GM21737 (cell line): Measurements from ENCODE around the gene ASB13.

Source experiments
- ATAC-seq: cut with Tn5 transposase; IDR thresholded peaks from one replicate; pipeline ENCODE4 v1.9.1; 2021; ENCODE audit warnings: mild to moderate bottlenecking, moderate library complexity; ENCODE audit not compliant: unreplicated experiment

ASB13 gene

DNA sequence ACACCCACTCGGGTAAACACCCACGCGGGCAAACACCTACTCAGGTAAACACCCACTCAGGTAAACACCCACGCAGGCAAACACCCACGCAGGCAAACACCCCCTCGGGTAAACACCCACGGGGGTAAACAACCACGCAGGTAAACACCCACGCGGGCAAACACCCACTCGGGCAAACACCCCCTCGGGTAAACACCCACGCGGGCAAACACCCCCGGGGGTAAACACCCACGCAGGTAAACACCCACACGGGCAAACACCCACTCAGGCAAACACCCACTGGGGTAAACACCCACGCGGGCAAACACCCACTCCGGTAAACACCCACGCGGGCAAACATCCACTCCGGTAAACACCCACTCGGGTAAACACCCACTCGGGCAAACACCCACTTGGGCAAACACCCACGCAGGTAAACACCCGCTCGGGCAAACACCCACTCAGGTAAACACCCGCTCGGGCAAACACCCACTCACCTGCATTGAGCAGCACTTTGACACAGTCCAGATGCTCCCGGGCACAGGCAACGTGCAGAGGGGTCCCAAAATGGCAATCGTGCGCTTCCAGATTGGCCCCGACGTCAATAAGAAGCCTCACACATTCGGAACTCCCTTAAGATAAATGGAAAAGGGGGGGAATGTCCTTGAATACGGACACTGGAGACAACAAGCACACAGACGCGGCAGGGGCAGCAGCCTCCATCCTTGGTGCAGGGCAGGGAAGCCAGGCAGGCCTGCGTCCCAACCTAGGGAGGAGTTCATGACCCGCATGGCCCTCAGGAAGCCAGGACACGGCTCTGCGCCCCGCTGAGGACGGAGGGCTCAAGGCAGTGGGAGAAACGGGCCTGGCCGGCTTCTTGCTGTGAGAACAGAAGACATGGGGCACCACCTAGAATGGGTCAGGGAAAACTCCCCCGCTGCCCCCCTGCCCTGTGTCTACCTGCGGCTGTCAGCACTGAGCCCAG is 17.6 kb downstream of the ASB13 start:
- ATAC-seq: no peak

DNA sequence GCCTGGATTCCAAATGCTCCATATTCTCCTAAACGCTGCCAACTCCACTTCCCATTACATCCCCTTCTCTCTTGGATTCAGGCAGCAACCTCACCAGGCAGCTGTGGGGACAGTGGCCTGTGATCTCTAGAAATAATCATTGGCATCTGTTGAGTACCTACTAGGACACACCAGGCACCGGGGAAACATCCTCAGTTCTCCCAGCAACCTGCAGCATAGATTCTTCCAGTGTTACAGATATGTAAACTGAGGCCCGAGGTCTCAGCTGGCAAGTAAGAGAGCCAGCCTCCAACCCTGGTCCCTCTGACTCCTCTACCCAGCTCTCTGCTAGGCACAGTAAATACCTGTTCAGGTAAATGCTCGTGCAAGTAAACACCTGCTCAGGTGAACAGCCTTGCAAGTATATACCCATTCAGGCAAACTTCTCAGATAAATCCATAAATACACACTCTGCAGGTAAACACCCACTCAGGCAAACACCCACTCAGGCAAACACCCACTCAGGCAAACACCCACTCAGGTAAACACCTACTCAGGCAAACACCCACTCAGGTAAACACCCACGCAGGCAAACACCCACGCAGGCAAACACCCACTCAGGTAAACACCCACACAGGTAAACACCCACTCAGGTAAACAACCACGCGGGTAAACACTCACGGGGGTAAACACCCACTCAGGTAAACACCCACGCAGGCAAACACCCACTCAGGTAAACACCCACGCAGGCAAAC is 18.7 kb downstream of the ASB13 start:
- no peak for ATAC-seq

DNA sequence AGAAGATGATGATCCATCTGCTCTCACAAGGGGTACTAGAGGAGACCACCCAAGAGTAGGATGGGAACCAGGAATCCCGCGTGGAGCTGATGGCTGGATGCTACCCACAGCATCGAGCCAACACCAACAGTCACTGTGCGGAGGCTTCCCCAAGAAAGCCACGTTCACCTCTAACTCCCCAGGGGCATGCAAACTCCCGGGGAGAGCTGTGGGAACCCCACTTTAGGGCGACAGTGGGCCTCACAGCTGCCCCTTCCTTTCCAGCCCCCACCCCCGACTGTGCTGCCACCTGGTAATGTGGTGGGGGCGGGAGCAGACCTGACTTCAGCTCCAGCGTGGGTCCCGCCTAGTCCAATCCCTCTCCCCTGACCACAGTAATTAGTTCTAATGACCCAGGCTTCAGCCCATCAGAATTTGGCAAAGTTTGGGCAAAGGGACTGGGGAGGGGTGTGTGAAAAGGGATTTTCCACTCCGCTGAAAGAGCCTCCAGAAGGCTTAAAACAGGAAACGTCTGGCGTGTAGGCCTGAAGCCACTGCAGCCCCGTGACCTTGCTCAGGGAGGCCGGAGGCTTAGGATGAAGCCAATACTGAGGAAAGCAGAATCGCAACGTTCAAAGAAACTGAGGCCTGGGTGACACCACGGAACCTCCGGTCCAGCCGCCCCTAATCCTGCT is 20.3 kb downstream of the ASB13 start:
- ATAC-seq: no peak

DNA sequence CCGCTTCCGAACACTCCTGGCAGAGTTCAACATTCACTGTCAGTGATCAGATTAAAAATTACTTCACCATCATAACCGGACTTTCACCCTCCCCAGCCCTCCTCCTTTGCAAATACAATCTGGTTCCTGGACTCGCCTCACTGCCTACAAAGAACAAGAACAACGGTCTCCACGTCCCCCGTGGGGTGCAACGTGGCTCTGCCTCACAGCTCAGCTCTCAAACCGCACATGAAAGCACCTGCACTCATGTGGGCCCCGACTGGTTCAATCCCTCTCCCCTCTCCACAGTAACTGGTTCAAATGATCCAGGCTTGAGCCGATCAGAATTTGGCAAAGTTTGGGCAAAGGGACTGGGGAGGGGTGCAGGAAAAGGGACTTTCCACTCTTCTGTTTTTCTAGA is 21.0 kb downstream of the ASB13 start:
- ATAC-seq: no peak

DNA sequence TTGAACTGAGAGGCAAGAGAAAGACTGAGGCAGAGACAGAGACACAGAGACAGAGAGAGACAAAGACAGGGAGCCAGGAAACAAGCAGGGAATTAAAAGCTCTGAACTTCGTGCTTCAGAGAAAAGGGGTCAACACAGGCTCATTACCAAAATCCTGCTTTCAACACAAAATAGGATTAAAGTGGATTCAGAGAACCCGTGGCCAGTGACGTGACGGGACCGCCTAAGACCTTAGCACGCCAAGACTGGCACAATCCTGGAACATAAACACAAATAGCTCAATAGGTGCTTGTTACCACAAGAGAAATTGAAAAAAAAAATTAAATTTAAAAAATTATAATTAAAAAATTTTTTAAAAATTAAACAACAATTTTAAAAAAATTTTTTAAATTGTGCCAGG is 21.5 kb downstream of the ASB13 start:
- ATAC-seq: no peak

DNA sequence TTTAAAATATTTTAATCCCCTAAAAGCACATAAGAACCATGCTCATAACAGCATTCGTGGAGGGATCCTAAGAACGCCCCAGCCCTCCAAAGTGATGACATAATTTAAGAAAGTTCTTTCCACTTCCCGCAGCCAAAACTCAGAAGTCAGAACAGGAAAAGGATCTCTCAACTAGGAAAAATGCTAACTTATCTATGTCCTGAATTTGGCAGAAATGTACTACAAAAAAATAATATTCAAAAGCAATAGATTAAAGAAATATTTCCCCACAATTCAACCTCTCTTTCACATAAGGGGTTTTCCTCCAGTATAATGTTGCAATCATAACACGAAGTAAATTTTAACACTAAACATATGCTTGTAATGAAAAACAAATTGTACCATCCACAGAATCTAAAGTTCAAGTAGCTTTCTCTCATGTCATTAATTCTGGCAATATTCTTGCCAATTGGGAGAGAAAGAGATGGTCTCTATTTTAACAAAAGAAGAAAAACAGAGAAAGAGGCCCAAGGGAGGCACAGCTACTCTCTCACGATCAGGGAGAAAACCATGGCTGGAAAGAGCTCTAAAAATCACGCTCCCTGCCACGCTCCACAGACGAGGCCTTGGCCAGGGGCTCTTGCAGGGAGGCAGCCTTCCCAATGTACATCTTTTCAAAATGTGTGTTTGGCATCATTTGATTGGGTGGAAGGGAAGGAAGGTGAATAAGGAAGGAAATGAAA is 22.9 kb downstream of the ASB13 start:
- ATAC-seq: no peak

DNA sequence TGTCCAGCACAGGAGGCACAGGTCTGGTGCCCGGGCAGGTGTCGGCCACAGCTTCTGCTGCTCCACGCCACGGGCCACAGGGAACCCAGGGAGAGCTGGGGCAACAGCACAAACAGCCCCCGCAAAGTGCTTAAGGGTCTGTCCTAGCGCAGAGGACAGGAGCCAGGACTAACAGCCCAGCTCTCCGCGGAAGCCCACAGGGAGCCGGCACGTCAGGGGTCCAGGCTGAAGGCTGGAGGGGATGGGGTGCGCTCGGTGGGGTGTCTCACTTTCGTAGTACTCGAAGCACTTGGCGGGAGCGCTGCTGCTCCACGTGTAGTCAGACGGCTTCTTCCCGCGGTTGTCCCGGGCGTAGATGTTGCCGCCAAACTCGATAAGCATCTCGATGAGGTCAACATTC is 24.9 kb downstream of the ASB13 start:
- no peak for ATAC-seq

DNA sequence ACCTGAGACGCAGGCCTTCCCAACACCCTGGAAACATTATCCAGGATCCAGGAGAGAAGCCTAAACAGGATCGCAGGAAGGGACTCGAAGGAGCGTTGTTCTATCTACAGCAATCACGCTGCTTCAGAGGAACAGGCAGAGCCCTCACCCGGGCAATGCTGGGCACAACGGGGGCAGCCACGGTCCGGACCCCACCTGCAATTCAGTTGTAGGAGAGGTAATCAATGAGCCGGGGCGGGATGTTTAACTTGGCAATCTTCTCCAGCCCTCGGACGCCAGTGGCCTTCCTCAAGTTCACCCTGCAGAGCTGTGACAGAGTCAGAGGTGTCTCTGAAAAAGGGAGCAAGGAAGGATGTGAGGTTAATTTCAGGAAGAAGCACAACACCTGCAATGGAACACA is 25.9 kb downstream of the ASB13 start:
- ATAC-seq: no peak

DNA sequence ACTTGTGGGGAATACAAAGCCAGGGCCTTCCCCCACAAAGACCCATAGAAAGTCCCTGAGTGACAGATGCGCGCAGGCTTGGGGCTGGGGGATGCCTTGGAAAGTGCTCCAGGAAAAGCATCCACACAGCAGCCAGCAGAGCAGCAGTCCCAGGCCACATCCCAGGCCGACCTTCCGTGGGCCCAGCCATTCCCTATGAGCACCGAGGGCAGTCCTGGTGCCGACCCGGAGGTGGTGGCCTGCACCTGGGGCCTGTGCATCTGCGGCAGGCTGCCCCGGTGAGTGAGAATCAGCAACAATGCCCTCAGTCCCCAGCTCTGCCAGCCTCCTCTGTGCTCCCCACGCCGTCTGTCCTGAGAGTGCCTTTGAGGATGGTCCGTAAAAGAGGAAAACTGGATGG is 26.4 kb downstream of the ASB13 start:
- no peak for ATAC-seq

DNA sequence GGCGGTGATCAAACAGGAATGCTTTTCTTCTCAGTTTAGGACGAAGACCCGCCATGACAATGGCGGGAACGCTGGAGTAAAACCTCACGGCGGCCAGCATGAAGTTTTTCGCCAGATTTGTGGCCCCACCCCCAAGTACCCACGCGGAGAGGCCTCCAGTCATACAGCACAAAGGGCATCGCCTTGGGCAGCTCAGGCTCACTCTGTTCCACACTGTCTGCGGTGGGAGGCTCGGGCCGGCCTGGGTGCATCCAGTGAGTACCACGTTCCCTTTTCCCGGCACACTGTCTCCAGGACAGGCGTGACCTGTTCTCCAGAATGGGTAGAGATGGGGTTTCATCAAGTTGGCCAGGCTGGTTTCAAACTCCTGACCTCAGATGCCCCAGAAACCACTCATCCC is 27.3 kb downstream of the ASB13 start:
- ATAC-seq: no peak

DNA sequence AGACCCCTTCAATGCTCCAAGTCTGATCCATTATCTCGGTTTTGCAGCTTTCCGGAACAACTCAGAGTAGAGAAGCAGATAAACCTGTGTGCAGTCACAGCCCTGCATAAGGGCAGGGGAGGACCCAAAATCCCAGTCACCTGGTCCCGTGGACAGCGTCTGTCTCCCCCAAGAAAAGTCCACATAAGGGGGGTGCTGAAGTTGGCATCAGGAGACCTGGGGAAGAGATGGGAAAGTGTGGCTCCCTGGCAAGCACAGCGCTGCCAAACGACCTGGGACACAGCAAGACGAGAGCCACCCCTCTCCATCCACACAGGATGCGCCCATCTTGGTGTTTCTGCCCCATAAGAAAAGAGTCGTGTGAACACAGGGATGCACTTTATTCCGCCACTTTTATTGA is 27.9 kb downstream of the ASB13 start:
- no peak for ATAC-seq

DNA sequence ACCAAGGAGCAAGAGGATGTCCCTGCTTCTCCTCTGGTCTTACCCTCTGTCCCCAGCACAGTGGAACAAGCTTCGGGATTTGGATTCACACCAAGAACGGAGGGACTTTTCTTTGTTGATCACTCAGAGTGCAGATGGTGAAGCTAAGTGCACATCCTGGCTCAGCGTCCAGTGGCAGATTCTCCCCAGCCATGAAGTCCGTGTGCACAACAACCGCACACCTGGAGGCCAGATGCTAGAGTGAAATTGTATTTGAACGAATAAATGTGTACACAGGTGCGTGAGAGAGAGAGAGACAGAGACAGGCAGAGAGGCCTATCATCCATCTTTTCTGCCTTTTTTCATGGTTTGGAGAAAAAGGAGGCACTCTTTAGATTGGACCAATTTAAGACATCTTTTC is 31.5 kb downstream of the ASB13 start:
- ATAC-seq: no peak

DNA sequence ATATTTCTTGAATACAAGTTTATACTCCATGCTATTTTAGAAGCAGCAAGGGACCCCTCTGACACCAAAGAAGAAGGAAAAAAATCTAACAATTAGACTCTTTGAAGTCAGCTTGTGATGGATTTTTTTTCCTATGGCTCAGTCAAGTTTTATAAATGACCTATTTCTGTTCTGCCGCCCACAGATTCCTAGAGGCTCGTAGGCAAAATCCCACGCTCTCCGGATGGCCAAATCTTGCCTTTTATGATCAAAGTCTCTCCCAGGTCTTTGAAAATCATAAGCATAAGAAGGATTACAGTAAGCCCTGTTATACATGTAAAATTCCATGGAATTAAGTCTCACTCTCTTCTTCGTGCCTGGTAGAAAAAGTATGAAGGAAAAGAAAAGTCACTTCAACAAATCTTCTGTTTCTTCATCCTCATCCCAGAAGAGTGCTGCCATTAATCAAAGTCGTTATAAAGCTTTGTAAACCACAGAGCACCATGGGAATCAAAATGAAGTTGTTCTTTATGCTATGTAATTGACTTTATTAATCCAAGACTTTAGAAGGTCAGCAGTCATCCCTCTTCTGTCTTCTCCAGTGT is 33.1 kb downstream of the ASB13 start:
- ATAC-seq: no peak

DNA sequence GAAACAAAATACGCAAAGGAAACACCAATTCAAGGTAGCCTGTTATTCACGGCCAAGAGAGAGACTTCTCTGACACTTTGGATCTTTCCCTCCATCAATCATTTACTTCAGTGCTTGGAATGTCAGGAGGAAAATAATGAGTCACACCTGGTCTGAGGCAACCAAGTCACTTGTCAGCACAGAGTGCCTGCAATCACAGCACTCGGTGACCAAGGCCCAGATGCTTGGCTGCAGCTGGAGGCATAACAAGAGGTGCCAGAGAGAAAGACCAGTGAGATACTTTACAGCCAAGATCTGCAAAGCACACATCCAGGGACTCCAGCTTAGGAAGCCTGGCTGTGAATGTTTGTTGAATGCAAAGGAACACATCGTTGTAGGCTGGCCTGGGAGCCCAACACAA is 33.9 kb downstream of the ASB13 start:
- ATAC-seq: no peak

DNA sequence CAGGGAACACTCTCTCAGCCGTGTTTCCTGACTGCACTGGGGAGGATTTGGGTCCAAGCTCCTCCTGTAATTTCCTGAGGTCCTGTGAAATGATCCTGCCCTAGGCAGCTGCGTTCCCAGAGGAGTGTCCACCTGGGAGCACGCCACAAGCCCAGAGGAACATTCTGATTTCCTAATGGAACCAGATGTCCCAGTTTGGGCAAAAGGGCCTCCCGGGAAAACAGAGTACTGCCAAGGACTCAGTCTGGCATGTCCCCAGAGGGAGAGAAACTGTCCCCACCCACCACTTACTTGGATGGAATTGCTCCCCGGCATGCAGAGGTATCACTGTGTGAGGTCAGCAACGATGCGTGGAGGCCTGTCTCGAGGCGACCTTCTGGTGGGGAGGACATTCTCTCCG is 34.5 kb downstream of the ASB13 start:
- ATAC-seq: no peak

DNA sequence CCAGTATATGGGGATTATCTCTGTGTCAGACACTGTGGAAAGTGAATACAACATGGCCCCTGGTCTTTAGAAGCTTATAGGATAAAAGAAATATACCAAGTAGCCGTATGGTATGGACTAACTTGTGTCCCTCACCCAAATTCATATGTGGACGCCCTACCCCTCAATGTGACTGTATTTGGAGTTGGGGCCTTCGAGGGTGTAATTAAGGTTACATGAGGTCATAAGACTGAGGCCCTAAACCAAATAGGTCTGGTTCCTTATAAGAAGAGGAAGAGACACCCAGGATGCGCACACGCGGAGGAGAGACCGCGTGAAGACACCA is 36.3 kb downstream of the ASB13 start:
- no peak for ATAC-seq

DNA sequence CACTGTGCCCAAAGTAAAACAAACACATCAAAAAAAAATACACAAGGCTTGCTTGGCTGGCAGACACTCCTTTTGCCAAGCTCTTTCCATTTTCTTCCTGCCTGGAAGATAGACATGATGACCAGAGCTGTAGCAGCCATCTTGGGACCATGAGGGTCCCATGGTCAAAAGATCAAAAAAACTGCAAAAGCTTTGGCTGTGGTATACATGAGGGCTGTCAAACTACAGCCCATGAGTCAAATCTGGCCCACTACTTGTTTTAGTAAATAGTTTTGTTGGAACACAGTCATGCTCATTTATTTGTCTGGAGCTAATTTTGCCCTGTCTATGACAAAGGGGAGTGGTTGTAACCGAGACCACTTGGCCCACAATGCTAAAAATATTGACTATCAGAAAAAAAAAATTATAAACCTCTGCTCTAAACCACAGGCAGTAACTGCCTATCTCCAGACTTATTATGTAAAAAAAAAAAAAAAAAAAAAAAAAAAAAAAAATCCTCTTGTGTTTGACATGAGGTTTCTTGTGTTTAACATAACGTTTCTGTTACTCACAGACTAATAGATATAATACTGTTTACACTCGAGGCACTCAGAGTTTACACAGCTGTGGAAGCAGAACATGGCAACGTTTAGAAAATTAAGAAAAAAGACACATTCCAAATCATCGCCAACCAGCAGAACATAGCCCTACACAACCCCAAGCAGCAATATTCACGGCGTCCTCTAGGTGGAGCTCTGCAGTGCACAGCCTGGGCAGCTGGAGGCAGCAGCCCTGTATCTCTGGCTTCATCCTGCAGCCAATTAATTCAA is 36.9 kb downstream of the ASB13 start:
- ATAC-seq: peak; percentile 85

DNA sequence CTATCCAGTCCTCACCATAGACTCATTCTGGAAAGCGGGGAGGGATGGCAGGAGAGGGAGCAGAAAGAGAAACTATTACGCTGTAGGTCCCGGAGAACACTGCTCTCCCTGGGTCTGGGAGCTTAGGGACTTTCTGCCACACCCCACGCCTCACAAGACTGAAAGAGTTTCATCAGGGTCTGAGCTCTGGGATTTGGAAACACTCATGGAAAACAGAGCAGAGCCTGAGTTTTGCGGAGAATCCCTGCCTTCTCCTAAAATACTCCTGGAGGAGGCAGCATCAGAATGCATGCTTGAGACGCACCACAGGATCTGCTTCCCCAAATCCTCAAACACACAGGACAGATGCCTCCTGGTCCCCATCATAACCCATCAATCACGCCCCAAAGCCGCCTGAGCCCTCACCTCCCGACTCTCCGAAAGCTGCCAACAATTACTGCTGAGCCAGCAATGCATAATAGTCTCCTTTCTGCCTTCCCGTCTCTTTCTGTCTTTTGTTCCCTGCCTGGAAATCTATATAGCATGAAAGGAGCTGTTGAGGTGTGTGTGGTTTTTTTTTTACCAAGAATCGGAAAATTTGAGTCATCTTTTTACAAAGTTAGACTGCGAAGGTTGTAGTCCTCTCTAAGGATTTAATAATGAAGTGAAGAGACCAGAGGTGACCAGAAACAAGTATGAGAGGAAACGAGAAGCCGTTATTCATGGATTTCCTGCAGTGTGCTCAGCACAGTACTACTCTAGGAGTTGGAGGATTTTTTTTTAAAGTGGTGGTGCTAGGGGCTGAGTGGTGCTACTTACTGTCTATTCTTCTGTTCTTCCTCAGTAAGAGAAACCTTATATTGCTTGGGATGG is 37.7 kb downstream of the ASB13 start:
- no peak for ATAC-seq

DNA sequence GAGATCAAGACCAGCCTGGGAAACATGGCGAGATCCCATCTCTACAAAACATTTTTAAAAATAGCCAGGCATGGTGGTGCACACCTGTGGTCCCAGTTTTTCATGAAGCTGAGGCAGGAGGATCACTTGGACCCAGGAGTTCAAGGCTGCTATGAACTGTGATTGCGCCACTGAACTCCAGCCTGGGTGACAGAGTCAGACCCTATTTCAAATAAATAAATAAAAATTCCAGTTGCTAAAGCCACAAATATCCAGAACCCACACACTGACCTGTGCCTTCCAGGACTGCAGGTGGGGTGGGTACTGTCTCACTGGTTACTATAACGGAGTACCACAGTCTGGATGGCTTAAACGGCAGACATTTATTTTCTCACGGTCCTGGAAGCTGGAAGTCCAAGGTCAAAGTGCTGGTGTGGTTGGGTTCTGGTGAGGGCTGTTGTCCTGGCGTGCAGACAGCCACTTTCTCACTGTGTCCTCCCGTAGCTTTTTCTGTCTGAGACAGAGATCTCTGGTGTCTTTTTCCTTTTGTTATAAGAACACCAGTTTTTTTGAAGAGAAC is 38.8 kb downstream of the ASB13 start:
- ATAC-seq: no peak
